KOPT-K1 (cell line): ENCODE results near the gene POLR2H.
A peak's percentile ranks its signal among the peaks of the same experiment; 100 is the strongest.
"Not testable (repeated sequence)": the region's sequence is repeated elsewhere in the genome, so short reads cannot be mapped to it uniquely, and the experiment has no call there.

Experiments used
- H3K27ac ChIP-seq: fragments of 200-600 bp; sonication (generic); 2 replicates; pipeline ENCODE4 v1.5.1; 2016; ENCODE audit warnings: antibody characterized with exemption, mild to moderate bottlenecking, low read depth, low read length; ENCODE audit not compliant: poor library complexity, severe bottlenecking
- H3K36me3 ChIP-seq: fragments of 200-600 bp; sonication (generic); 2 replicates; pipeline ENCODE4 v1.5.1; 2017; ENCODE audit warnings: antibody characterized with exemption, mild to moderate bottlenecking, low read length, moderate library complexity; ENCODE audit not compliant: insufficient read depth
- H3K9me3 ChIP-seq: fragments of 200-600 bp; sonication (generic); 2 replicates; pipeline ENCODE4 v1.5.1; 2017; ENCODE audit warnings: antibody characterized with exemption, low read length, mild to moderate bottlenecking; ENCODE audit not compliant: insufficient read depth, poor library complexity, severe bottlenecking

POLR2H gene

GRCh38 chr3:184328516-184328915 is 33.0 kb upstream of the POLR2H start:
- Histone ChIP-seq H3K36me3 (peaks cover 100% of the 10 kb centered on the region), H3K27ac (no peak overlapping the region), H3K9me3 (no peaks in the 10 kb centered on the region)

- no peaks in the 10 kb centered on the region for H3K9me3 ChIP-seq
- H3K36me3 ChIP-seq = peaks cover 82% of the 10 kb centered on the region
- no peak overlapping the region for H3K27ac ChIP-seq
Observed at GRCh38 chr3:184332370-184333090, 29.0 kb upstream of the POLR2H start.

GRCh38 chr3:184333190-184333589 is 28.3 kb upstream of the POLR2H start:
- Histone ChIP-seq H3K36me3 (peaks cover 75% of the 10 kb centered on the region), H3K27ac (no peak overlapping the region)

GRCh38 chr3:184333700-184334099 is 27.8 kb upstream of the POLR2H start:
- Histone ChIP-seq H3K27ac (no peak overlapping the region), H3K36me3 (peaks cover 70% of the 10 kb centered on the region), H3K9me3 (no peaks in the 10 kb centered on the region)

More at GRCh38 chr3:184333190-184333589, 28.3 kb upstream of the POLR2H start:
- no peaks in the 10 kb centered on the region for H3K9me3 ChIP-seq

- no peak overlapping the region for H3K27ac ChIP-seq
- H3K36me3 ChIP-seq = peaks cover 61% of the 10 kb centered on the region
- H3K9me3 ChIP-seq = no peaks in the 10 kb centered on the region
Observed at GRCh38 chr3:184334470-184335158, 26.9 kb upstream of the POLR2H start.

GRCh38 chr3:184335291-184335660 is 26.2 kb upstream of the POLR2H start:
- peak overlapping the region; percentile 35 for H3K27ac ChIP-seq
- peaks cover 54% of the 10 kb centered on the region for H3K36me3 ChIP-seq
- H3K9me3 ChIP-seq = no peaks in the 10 kb centered on the region

GRCh38 chr3:184335661-184336546 is 25.6 kb upstream of the POLR2H start:
- H3K9me3 ChIP-seq = no peaks in the 10 kb centered on the region
- peak overlapping the region; percentile 35 for H3K27ac ChIP-seq
- H3K36me3 ChIP-seq = peaks cover 48% of the 10 kb centered on the region

- Histone ChIP-seq H3K36me3 (peaks cover 39% of the 10 kb centered on the region), H3K27ac (peak overlapping the region; percentile 19)
Observed at GRCh38 chr3:184336547-184337398, 24.7 kb upstream of the POLR2H start.

GRCh38 chr3:184337399-184337714 is 24.2 kb upstream of the POLR2H start, which contains the start of gene FAM131A:
FAM131A (plus strand) TSS chr3:184337600; CDS start chr3:184337631, 31 bp downstream.
- Histone ChIP-seq H3K9me3 (no peaks in the 10 kb centered on the region), H3K27ac (peak within 1 kb of the TSS; percentile 19), H3K36me3 (peaks cover 33% of the 10 kb centered on the region)

More at GRCh38 chr3:184336547-184337398, 24.7 kb upstream of the POLR2H start:
- no peaks in the 10 kb centered on the region for H3K9me3 ChIP-seq

- Histone ChIP-seq H3K27ac (no peak overlapping the region), H3K36me3 (peaks cover 27% of the 10 kb centered on the region), H3K9me3 (no peaks in the 10 kb centered on the region)
Observed at GRCh38 chr3:184337981-184338380, 23.5 kb upstream of the POLR2H start.

GRCh38 chr3:184338511-184338945 is 23.0 kb upstream of the POLR2H start:
- no peak overlapping the region for H3K27ac ChIP-seq
- no peaks in the 10 kb centered on the region for H3K9me3 ChIP-seq
- peaks cover 22% of the 10 kb centered on the region for H3K36me3 ChIP-seq

- Histone ChIP-seq H3K27ac (no peak overlapping the region), H3K36me3 (peaks cover 17% of the 10 kb centered on the region), H3K9me3 (no peaks in the 10 kb centered on the region)
Observed at GRCh38 chr3:184339001-184339400, 22.5 kb upstream of the POLR2H start.

- not testable (repeated sequence) for H3K9me3 ChIP-seq, H3K27ac ChIP-seq
- H3K36me3 ChIP-seq = peaks cover 11% of the 10 kb centered on the region
Observed at GRCh38 chr3:184339451-184340135, 21.9 kb upstream of the POLR2H start.

- H3K9me3 ChIP-seq = no peaks in the 10 kb centered on the region
- no peaks in the 10 kb centered on the region for H3K36me3 ChIP-seq
- H3K27ac ChIP-seq = no peak overlapping the region
Observed at GRCh38 chr3:184341925-184342324, 19.6 kb upstream of the POLR2H start.
